Stomach (tissue), 9 donors: ENCODE measurements around the gene BABAM2. TPM values are rescaled to one million over a fixed set of nuclear protein-coding genes. Genes with fewer than 3 reads are reported as not detected.
A peak's percentile ranks its signal among the peaks of the same experiment; 100 is the strongest.

Experiments used
- DNase-seq, 2 donors: peaks; one replicate each; pipeline versions ENCODE4 v3.0.0 to v3.0.0-alpha.2; 2013 to 2019
- H3K27ac ChIP-seq, 5 donors: fragments of 200-600 bp in 4 of 5; sonication (generic) in 4 of 5; one replicate each; pipeline ENCODE4 v1.5.1; 2013 to 2019; ENCODE audit warnings: mild to moderate bottlenecking in 1 of 5, moderate library complexity in 1 of 5
- H3K27me3 ChIP-seq, 3 donors: fragments of 200-600 bp; sonication (generic); one replicate each; pipeline ENCODE4 v1.5.1; 2017 to 2019; ENCODE audit warnings: mixed run types in 1 of 3
- H3K36me3 ChIP-seq, 4 donors: fragments of 200-600 bp; sonication (generic); 1 replicate in 3 of 4; 2 replicates in 1 of 4; pipeline ENCODE4 v1.5.1; 2016 to 2019
- H3K4me1 ChIP-seq, 4 donors: fragments of 200-600 bp; sonication (generic); one replicate each; pipeline ENCODE4 v1.5.1; 2016 to 2019
- H3K4me3 ChIP-seq, 4 donors: fragments of 200-600 bp; sonication (generic) in 3 of 4; one replicate each; pipeline ENCODE4 v1.5.1; 2016 to 2019; ENCODE audit warnings: mild to moderate bottlenecking in 1 of 4
- H3K9me3 ChIP-seq, 4 donors: fragments of 200-600 bp; sonication (generic); one replicate each; pipeline ENCODE4 v1.5.1; 2016 to 2019
- CTCF ChIP-seq, 7 experiments: fragments of 450-650 bp in 4 of 7; fragments of 200-600 bp in 3 of 7; sonication (generic) in 3 of 7; IDR thresholded peaks; one replicate each; pipeline ENCODE4 v1.5.1; 2016 to 2019; ENCODE audit warnings: antibody characterized with exemption in 7 of 7, control low read depth in 2 of 7, mild to moderate bottlenecking in 1 of 7
- EP300 ChIP-seq: sonication (generic); formaldehyde crosslinking; IDR thresholded peaks from one replicate; pipeline ENCODE4 v1.6.1; 2017; ENCODE audit warnings: antibody characterized with exemption
- POLR2A ChIP-seq, 4 donors: fragments of 450-650 bp; IDR thresholded peaks; one replicate each; pipeline ENCODE4 v1.6.1; 2016; ENCODE audit warnings: antibody characterized with exemption in 4 of 4, control low read depth in 2 of 4, mild to moderate bottlenecking in 1 of 4, moderate library complexity in 1 of 4
- POLR2AphosphoS5 ChIP-seq, 3 donors: sonication (generic); formaldehyde crosslinking; IDR thresholded peaks; one replicate each; pipeline ENCODE4 v1.6.1; 2016; ENCODE audit warnings: antibody characterized with exemption in 3 of 3
- WGBS, 5 donors: extraction: QIAGEN DNeasy Blood & Tissue Kit in 3 of 5; methylation state at CpG; one replicate each; pipeline versions ENCODE4 v1.1.5 to v1.1.7; 2013 to 2018; 5-methylcytosine and 5-hydroxymethylcytosine counted together
- intact Hi-C: fragments of 100-400 bp; cut with DNase I; formaldehyde crosslinking; loops from one replicate; pipeline ENCODE4 v1.15.1; 2023; ENCODE audit warnings: low total_unique reads
- polyA plus RNA-seq, 3 donors: library from polyadenylated mRNA; stranded (reverse); fragments of 200-250 nt; gene quantifications; one replicate each; pipeline ENCODE4 v1.2.3, GENCODE V29; 2013
- total RNA-seq, 5 donors: library from RNA; depleted of rRNA; stranded (reverse); fragments of >200 nt; gene quantifications; one replicate each; pipeline versions ENCODE4 v1.1.0 to v1.2.3, GENCODE V29; 2014 to 2016
- donor health status: healthy with polysubstance abuse.
- donor health status: Bipolar disorder and iron deficiency.
- donor health status: healthy.

Gene BABAM2
- total and polyA plus RNA-seq, 8 donors: 14.2 to 41.4 (median 22.8) TPM

GRCh38 chr2:28355521-28356094 lies 465.1 kb downstream of the BABAM2 start:
- Histone ChIP-seq H3K4me3 (no peak overlapping the region), H3K27ac (peak overlapping the region; percentile 69 to 87 (median 82)), H3K27me3 (no peaks in the 10 kb centered on the region), H3K4me1 (peaks cover 37 to 47% (median 42%) of the 10 kb centered on the region in 4 donors), H3K9me3 (no peaks in the 10 kb centered on the region), H3K36me3 (no peaks in the 10 kb centered on the region)
- DNase-seq: peak; percentile 82 to 92
- intact Hi-C loops: no loop called here
- TF ChIP-seq CTCF (IDR thresholded peaks at IDR 0.05) (no peak), POLR2A (IDR thresholded peaks at IDR 0.05) (no peak), EP300 (no peak), POLR2AphosphoS5 (IDR thresholded peaks at IDR 0.05) (peak in 1 of 3 donors; percentile 17)
- 61 to 69% (median 67%) methylated on average over 6 of the region's 6 CpGs for WGBS, 5 donors

- Histone ChIP-seq H3K4me1 (peaks cover 37 to 54% (median 47%) of the 10 kb centered on the region in 4 donors), H3K36me3 (no peaks in the 10 kb centered on the region), H3K27me3 (no peaks in the 10 kb centered on the region), H3K27ac (peak overlapping the region; percentile 69 to 87 (median 82)), H3K9me3 (no peaks in the 10 kb centered on the region), H3K4me3 (no peak overlapping the region)
- intact Hi-C loops: no loop called here
- WGBS, 5 donors: 20 to 41% (median 28%) methylated on average over 10 to 17 of the region's 17 CpGs
- DNase-seq: peak; percentile 94 to 95
- TF ChIP-seq POLR2AphosphoS5 (IDR thresholded peaks at IDR 0.05) (peak; percentile 70 to 90 (median 78)), POLR2A (IDR thresholded peaks at IDR 0.05) (no peak), CTCF (IDR thresholded peaks at IDR 0.05) (no peak), EP300 (no peak)
Observed at GRCh38 chr2:28356095-28356911, 465.8 kb downstream of the BABAM2 start.

- TF ChIP-seq EP300 (no peak), POLR2AphosphoS5 (IDR thresholded peaks at IDR 0.05) (no peak), CTCF (IDR thresholded peaks at IDR 0.05) (no peak), POLR2A (IDR thresholded peaks at IDR 0.05) (no peak)
- 84 to 97% (median 93%) methylated on average over 5 of the region's 5 CpGs for WGBS, 5 donors
- H3K36me3 ChIP-seq: no peaks in the 10 kb centered on the region
- intact Hi-C loops: no loop called here
- H3K27me3 ChIP-seq: no peaks in the 10 kb centered on the region
- H3K9me3 ChIP-seq: no peaks in the 10 kb centered on the region
- peak overlapping the region; percentile 33 to 87 (median 82) for H3K27ac ChIP-seq
- no peak overlapping the region for H3K4me3 ChIP-seq
- DNase-seq: no peak
- H3K4me1 ChIP-seq: peaks cover 34 to 60% (median 48%) of the 10 kb centered on the region in 4 donors
Observed at GRCh38 chr2:28357055-28357454, 466.5 kb downstream of the BABAM2 start.

GRCh38 chr2:28357948-28358667 lies 467.6 kb downstream of the BABAM2 start:
- H3K27ac ChIP-seq: peak overlapping the region in 3 of 5 donors; percentile 73 to 81 (median 77)
- 77 to 89% (median 81%) methylated on average over 13 to 19 of the region's 19 CpGs for WGBS, 5 donors
- no peaks in the 10 kb centered on the region for H3K27me3 ChIP-seq
- no peak for TF ChIP-seq POLR2A (IDR thresholded peaks at IDR 0.05)
- no peak for TF ChIP-seq POLR2AphosphoS5 (IDR thresholded peaks at IDR 0.05)
- no peak for TF ChIP-seq CTCF (IDR thresholded peaks at IDR 0.05)
- TF ChIP-seq EP300: no peak
- peaks cover 31 to 66% (median 48%) of the 10 kb centered on the region in 4 donors for H3K4me1 ChIP-seq
- intact Hi-C loops: no loop called here
- no peaks in the 10 kb centered on the region for H3K9me3 ChIP-seq
- no peak for DNase-seq
- no peak overlapping the region for H3K4me3 ChIP-seq
- H3K36me3 ChIP-seq: no peaks in the 10 kb centered on the region
